ENCODE results near the gene GRIK2. TPM values are rescaled to one million over a fixed set of nuclear protein-coding genes. Genes with fewer than 3 reads are reported as not detected.

The GRIK2 gene
- total RNA-seq, 4 donors from 2014 or later: 0.46 to 3.7 (median 1.8) TPM

DNA sequence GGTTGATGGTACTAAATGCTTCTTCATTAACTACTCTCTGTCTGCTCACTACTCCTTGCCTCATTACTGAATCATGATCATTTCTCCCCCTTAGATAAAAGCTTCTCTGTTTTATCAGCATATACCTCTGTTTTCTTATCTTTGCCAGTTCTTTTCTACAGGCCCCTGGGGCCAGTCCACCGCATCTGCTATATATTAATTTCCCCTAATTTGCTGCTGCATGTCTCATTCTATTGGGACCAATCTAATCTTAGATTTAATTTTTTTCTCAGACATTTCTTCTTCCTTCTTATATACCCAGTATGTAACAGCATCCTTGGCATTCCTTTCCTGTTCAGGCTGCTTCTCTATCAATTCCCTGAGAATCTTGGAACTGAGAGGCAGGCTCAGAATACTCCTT is 51.2 kb downstream of the GRIK2 start:
- Histone ChIP-seq H3K4me1 (no peaks in the 10 kb centered on the region), H3K36me3 (no peaks in the 10 kb centered on the region), H3K9me3 (no peaks in the 10 kb centered on the region), H3K4me3 (no peak overlapping the region), H3K27ac (replicated peaks in 1 of 4) (no peak overlapping the region), H3K27me3 (no peaks in the 10 kb centered on the region)
- TF ChIP-seq POLR2A (IDR thresholded peaks at IDR 0.05; ENCODE audit: low read depth): no peak
- TF ChIP-seq POLR2AphosphoS5 (IDR thresholded peaks at IDR 0.05): no peak
- TF ChIP-seq, protein P1, sequence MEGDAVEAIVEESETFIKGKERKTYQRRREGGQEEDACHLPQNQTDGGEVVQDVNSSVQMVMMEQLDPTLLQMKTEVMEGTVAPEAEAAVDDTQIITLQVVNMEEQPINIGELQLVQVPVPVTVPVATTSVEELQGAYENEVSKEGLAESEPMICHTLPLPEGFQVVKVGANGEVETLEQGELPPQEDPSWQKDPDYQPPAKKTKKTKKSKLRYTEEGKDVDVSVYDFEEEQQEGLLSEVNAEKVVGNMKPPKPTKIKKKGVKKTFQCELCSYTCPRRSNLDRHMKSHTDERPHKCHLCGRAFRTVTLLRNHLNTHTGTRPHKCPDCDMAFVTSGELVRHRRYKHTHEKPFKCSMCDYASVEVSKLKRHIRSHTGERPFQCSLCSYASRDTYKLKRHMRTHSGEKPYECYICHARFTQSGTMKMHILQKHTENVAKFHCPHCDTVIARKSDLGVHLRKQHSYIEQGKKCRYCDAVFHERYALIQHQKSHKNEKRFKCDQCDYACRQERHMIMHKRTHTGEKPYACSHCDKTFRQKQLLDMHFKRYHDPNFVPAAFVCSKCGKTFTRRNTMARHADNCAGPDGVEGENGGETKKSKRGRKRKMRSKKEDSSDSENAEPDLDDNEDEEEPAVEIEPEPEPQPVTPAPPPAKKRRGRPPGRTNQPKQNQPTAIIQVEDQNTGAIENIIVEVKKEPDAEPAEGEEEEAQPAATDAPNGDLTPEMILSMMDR (IDR thresholded peaks at IDR 0.05): no peak
- no peak for TF ChIP-seq EP300 (IDR thresholded peaks at IDR 0.05)
- no peak for DNase-seq (ENCODE audit: extremely low spot score)
- 89% methylated on average over 1 of the region's 1 CpG for WGBS
- intact Hi-C loops (cut with DNase I): no loop called here

DNA sequence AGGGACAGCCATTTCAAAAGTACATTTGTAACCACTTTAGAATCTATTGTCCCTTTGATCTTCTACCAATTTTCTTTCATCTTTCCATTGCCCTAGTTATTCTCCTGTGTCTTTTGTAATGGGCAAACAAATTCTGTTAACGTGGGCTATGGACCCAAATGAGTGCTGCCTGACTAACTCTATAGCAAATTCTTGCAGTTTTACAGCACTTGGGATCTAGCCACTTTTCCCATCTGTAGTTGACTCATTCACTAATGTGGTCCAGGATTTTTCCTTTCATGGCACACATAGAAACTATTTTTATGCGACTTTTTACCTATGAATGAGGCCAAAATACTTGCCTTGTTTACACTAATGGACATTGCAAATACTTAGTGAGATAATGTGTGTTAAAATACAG is 52.0 kb downstream of the GRIK2 start:
- H3K4me3 ChIP-seq: no peak overlapping the region
- TF ChIP-seq, protein P1 (IDR thresholded peaks at IDR 0.05): no peak
- no peak for TF ChIP-seq POLR2AphosphoS5 (IDR thresholded peaks at IDR 0.05)
- no peak for TF ChIP-seq EP300 (IDR thresholded peaks at IDR 0.05)
- TF ChIP-seq POLR2A (IDR thresholded peaks at IDR 0.05; ENCODE audit: low read depth): no peak
- H3K27ac ChIP-seq (replicated peaks in 1 of 4): no peak overlapping the region
- intact Hi-C loops (cut with DNase I): no loop called here
- no peaks in the 10 kb centered on the region for H3K27me3 ChIP-seq
- H3K36me3 ChIP-seq: no peaks in the 10 kb centered on the region
- DNase-seq (ENCODE audit: extremely low spot score): no peak
- no peaks in the 10 kb centered on the region for H3K4me1 ChIP-seq
- 58% methylated on average over 2 of the region's 2 CpGs for WGBS
- no peaks in the 10 kb centered on the region for H3K9me3 ChIP-seq

DNA sequence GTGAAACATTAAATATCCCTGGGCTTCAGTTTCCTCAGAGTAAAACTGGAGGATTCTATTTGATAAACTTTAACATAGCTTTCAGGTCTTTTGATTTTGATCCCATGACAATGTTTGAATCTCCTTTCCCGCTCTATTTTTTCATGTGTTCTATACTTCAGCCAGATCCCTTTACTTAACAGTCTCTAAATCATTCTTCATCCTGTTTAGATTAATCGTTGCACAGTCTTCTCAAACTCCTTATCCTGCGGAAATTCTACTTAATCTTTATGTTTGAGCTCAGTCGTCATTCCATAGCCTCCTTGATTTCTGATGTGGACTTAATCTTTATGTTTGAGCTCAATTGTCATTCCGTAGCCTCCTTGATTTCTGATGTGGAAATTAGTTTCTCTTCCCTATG is 57.4 kb downstream of the GRIK2 start:
- Histone ChIP-seq H3K9me3 (no peaks in the 10 kb centered on the region), H3K4me3 (no peak overlapping the region), H3K27me3 (no peaks in the 10 kb centered on the region), H3K36me3 (no peaks in the 10 kb centered on the region), H3K4me1 (no peaks in the 10 kb centered on the region), H3K27ac (replicated peaks in 1 of 4) (no peak overlapping the region)
- TF ChIP-seq POLR2A (IDR thresholded peaks at IDR 0.05; ENCODE audit: low read depth): no peak
- TF ChIP-seq, protein P1 (IDR thresholded peaks at IDR 0.05): no peak
- no peak for TF ChIP-seq POLR2AphosphoS5 (IDR thresholded peaks at IDR 0.05)
- no peak for TF ChIP-seq EP300 (IDR thresholded peaks at IDR 0.05)
- WGBS: 65% methylated on average over 5 of the region's 5 CpGs
- intact Hi-C loops (cut with DNase I): no loop called here
- DNase-seq (ENCODE audit: extremely low spot score): no peak

DNA sequence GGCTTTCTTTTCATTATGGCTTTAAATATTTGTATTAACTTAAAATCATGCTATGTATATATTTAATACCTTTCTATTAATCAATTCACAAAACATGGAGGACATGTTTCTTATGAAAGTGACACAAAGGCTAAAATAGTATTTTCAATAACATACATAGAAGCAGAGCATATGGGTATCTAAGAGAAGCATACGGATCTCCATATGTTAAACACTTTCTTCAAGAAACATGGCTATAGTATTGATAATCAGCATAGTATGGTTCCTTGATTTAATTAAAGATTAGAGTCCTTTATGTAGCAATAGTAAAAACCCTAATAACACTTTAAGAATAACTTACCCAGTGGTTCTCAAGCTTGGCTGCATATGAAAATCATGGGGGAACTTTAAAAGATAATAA is 58.5 kb downstream of the GRIK2 start:
- WGBS: 96% methylated on average over 1 of the region's 1 CpG
- H3K36me3 ChIP-seq: no peaks in the 10 kb centered on the region
- no peak overlapping the region for H3K4me3 ChIP-seq
- TF ChIP-seq POLR2A (IDR thresholded peaks at IDR 0.05; ENCODE audit: low read depth): no peak
- TF ChIP-seq POLR2AphosphoS5 (IDR thresholded peaks at IDR 0.05): no peak
- TF ChIP-seq, protein P1 (IDR thresholded peaks at IDR 0.05): no peak
- TF ChIP-seq EP300 (IDR thresholded peaks at IDR 0.05): no peak
- H3K27me3 ChIP-seq: no peaks in the 10 kb centered on the region
- intact Hi-C loops (cut with DNase I): no loop called here
- no peak for DNase-seq (ENCODE audit: extremely low spot score)
- no peaks in the 10 kb centered on the region for H3K9me3 ChIP-seq
- H3K27ac ChIP-seq (replicated peaks in 1 of 4): no peak overlapping the region
- no peaks in the 10 kb centered on the region for H3K4me1 ChIP-seq

DNA sequence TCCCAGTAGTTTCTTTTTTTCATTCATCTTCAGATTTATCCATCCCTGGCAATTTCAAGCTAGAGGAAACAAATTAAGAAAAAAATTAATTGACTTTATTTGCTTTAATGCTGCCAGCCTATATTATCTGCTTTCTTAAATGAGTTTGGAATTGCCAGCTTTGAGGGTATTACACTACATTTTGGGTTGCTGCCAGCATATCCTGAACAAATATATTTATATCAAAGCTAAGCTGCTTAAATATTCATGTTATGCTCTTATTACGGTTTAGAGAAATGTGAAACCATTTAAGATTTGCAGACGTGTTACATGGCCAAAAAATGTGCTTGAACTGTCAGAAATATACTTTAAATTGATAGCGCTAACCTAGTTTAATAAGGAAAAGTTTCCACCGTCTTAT is 59.7 kb downstream of the GRIK2 start:
- TF ChIP-seq, protein P1 (IDR thresholded peaks at IDR 0.05): no peak
- no peak for TF ChIP-seq POLR2AphosphoS5 (IDR thresholded peaks at IDR 0.05)
- TF ChIP-seq POLR2A (IDR thresholded peaks at IDR 0.05; ENCODE audit: low read depth): no peak
- TF ChIP-seq EP300 (IDR thresholded peaks at IDR 0.05): no peak
- DNase-seq (ENCODE audit: extremely low spot score): no peak
- intact Hi-C loops (cut with DNase I): no loop called here
- no peaks in the 10 kb centered on the region for H3K9me3 ChIP-seq
- 51% methylated on average over 4 of the region's 4 CpGs for WGBS
- no peaks in the 10 kb centered on the region for H3K27me3 ChIP-seq
- no peak overlapping the region for H3K27ac ChIP-seq (replicated peaks in 1 of 4)
- no peak overlapping the region for H3K4me3 ChIP-seq
- no peaks in the 10 kb centered on the region for H3K4me1 ChIP-seq
- H3K36me3 ChIP-seq: no peaks in the 10 kb centered on the region

Measured in esophagus muscularis mucosa (tissue), 4 donors.